Measurements from ENCODE around the gene PTGER4.

The PTGER4 gene

GRCh38 chr5:40680741-40681362 is 1.1 kb downstream of the PTGER4 start:
- Histone ChIP-seq H3K27me3 (ENCODE audit: insufficient read depth, low read length, poor library complexity, severe bottlenecking) (no peaks in the 10 kb centered on the region), H3K4me1 (ENCODE audit: insufficient read depth, low read length, poor library complexity, severe bottlenecking) (peaks cover 65% of the 10 kb centered on the region), H3K4me3 (ENCODE audit: low read length, poor library complexity, severe bottlenecking) (peak overlapping the region; percentile 94), H3K9me3 (ENCODE audit: insufficient read depth, low read depth, low read length) (no peaks in the 10 kb centered on the region), H3K79me2 (ENCODE audit: insufficient read depth, low read length) (peaks cover 83% of the 10 kb centered on the region), H3K36me3 (ENCODE audit: insufficient read depth, low read length) (peaks cover 14% of the 10 kb centered on the region), H4K20me1 (ENCODE audit: insufficient read depth, low read length, poor library complexity, severe bottlenecking) (peaks cover 58% of the 10 kb centered on the region), H3F3A (ENCODE audit: low read depth) (no peaks in the 10 kb centered on the region; the same call in 1 of the 2 replicates), H3K9me2 (replicated peaks; ENCODE audit: low read depth, low read length) (no peaks in the 10 kb centered on the region), H3K4me2 (ENCODE audit: low read depth, low read length, poor library complexity, severe bottlenecking) (peak overlapping the region; percentile 89), H2AFZ (ENCODE audit: low read length) (no peak overlapping the region), H3K9ac (ENCODE audit: low read depth, low read length, poor library complexity, severe bottlenecking) (peak overlapping the region; percentile 94)
- TF ChIP-seq, protein P1, sequence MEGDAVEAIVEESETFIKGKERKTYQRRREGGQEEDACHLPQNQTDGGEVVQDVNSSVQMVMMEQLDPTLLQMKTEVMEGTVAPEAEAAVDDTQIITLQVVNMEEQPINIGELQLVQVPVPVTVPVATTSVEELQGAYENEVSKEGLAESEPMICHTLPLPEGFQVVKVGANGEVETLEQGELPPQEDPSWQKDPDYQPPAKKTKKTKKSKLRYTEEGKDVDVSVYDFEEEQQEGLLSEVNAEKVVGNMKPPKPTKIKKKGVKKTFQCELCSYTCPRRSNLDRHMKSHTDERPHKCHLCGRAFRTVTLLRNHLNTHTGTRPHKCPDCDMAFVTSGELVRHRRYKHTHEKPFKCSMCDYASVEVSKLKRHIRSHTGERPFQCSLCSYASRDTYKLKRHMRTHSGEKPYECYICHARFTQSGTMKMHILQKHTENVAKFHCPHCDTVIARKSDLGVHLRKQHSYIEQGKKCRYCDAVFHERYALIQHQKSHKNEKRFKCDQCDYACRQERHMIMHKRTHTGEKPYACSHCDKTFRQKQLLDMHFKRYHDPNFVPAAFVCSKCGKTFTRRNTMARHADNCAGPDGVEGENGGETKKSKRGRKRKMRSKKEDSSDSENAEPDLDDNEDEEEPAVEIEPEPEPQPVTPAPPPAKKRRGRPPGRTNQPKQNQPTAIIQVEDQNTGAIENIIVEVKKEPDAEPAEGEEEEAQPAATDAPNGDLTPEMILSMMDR (conservative IDR thresholded peaks at IDR 0.05; ENCODE audit: low read length): peak; percentile 60
- no peak for TF ChIP-seq EZH2phosphoT487 (IDR thresholded peaks at IDR 0.05; ENCODE audit: borderline replicate concordance)

DNA sequence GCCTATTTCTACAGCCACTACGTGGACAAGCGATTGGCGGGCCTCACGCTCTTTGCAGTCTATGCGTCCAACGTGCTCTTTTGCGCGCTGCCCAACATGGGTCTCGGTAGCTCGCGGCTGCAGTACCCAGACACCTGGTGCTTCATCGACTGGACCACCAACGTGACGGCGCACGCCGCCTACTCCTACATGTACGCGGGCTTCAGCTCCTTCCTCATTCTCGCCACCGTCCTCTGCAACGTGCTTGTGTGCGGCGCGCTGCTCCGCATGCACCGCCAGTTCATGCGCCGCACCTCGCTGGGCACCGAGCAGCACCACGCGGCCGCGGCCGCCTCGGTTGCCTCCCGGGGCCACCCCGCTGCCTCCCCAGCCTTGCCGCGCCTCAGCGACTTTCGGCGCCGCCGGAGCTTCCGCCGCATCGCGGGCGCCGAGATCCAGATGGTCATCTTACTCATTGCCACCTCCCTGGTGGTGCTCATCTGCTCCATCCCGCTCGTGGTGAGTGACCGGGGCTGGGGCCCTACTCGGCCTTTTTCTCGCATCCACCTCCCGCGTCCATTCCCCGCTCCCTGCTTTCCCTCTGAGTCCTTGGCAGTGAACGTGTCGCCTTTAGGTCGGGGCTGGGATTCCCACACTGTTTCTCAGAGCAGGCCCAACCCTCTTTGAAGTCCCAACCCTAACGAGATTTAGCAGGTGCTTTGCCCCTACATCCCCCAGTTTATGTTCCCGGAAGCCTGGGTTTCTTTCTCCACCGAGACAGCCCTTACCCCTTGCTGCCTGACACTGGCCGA is 1.8 kb downstream of the PTGER4 start:
- Histone ChIP-seq H3K27me3 (ENCODE audit: insufficient read depth, low read length, poor library complexity, severe bottlenecking) (no peaks in the 10 kb centered on the region), H2AFZ (ENCODE audit: low read length) (no peak overlapping the region), H3F3A (ENCODE audit: low read depth) (no peaks in the 10 kb centered on the region; the same call in 1 of the 2 replicates), H3K79me2 (ENCODE audit: insufficient read depth, low read length) (peaks cover 88% of the 10 kb centered on the region), H3K9me2 (replicated peaks; ENCODE audit: low read depth, low read length) (no peaks in the 10 kb centered on the region), H3K36me3 (ENCODE audit: insufficient read depth, low read length) (peaks cover 21% of the 10 kb centered on the region), H4K20me1 (ENCODE audit: insufficient read depth, low read length, poor library complexity, severe bottlenecking) (peaks cover 65% of the 10 kb centered on the region), H3K4me3 (ENCODE audit: low read length, poor library complexity, severe bottlenecking) (peak overlapping the region; percentile 94), H3K9me3 (ENCODE audit: insufficient read depth, low read depth, low read length) (no peaks in the 10 kb centered on the region), H3K4me2 (ENCODE audit: low read depth, low read length, poor library complexity, severe bottlenecking) (peak overlapping the region; percentile 89), H3K4me1 (ENCODE audit: insufficient read depth, low read length, poor library complexity, severe bottlenecking) (peaks cover 65% of the 10 kb centered on the region), H3K9ac (ENCODE audit: low read depth, low read length, poor library complexity, severe bottlenecking) (peak overlapping the region; percentile 94)
- TF ChIP-seq, protein P1 (conservative IDR thresholded peaks at IDR 0.05; ENCODE audit: low read length): no peak
- TF ChIP-seq EZH2phosphoT487 (IDR thresholded peaks at IDR 0.05; ENCODE audit: borderline replicate concordance): no peak

DNA sequence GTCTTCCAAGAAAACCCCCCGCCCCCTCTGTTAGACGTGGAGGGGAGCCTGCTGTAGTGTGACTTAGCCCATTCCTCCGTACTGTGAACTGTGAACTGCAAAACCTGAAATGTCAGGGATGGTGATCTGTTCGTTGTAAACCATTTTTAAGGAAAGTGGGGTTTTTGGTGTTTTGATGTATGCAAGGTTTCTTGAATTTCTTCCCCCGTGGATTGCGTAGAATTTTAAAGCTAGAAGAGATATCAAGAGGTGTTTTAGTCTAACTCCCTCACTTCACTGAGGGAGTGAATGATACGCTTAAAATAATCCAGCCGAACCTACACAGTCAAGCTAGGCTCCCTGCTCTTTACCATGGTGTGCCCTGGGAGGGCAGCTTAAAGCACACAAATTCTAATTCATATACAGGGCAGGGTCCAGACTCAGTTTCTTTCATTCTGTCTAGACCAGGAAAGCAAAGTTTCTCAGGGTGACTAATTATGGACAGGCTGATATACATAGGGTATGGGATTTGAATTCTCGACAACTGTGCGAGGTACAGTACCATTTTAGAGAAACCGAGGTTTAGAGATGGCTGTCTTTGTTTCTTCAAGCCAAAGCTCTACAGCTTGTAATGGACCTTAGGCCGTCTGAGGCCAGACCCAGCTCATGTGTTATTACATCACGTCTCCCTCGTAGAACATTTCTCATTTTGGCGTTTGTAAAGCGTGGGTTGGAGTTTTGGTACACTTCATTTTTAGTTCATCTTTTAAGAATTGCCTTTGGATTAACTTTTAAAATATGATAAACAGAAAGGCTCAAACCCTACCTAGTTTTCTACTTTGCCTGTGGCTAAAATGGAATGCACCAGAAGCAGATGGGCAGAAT is 2.7 kb downstream of the PTGER4 start:
- no peak overlapping the region for H2AFZ ChIP-seq (ENCODE audit: low read length)
- peak overlapping the region; percentile 94 for H3K9ac ChIP-seq (ENCODE audit: low read depth, low read length, poor library complexity, severe bottlenecking)
- H3K9me3 ChIP-seq (ENCODE audit: insufficient read depth, low read depth, low read length): no peaks in the 10 kb centered on the region
- peaks cover 63% of the 10 kb centered on the region for H3K4me1 ChIP-seq (ENCODE audit: insufficient read depth, low read length, poor library complexity, severe bottlenecking)
- peaks cover 88% of the 10 kb centered on the region for H3K79me2 ChIP-seq (ENCODE audit: insufficient read depth, low read length)
- H3K9me2 ChIP-seq (replicated peaks; ENCODE audit: low read depth, low read length): no peaks in the 10 kb centered on the region
- H3K4me2 ChIP-seq (ENCODE audit: low read depth, low read length, poor library complexity, severe bottlenecking): peak overlapping the region; percentile 89
- no peaks in the 10 kb centered on the region for H3K27me3 ChIP-seq (ENCODE audit: insufficient read depth, low read length, poor library complexity, severe bottlenecking)
- no peak for TF ChIP-seq EZH2phosphoT487 (IDR thresholded peaks at IDR 0.05; ENCODE audit: borderline replicate concordance)
- TF ChIP-seq, protein P1 (conservative IDR thresholded peaks at IDR 0.05; ENCODE audit: low read length): no peak
- peak overlapping the region; percentile 94 for H3K4me3 ChIP-seq (ENCODE audit: low read length, poor library complexity, severe bottlenecking)
- H3F3A ChIP-seq (ENCODE audit: low read depth): no peaks in the 10 kb centered on the region; the same call in 1 of the 2 replicates
- H4K20me1 ChIP-seq (ENCODE audit: insufficient read depth, low read length, poor library complexity, severe bottlenecking): peaks cover 69% of the 10 kb centered on the region
- peaks cover 21% of the 10 kb centered on the region for H3K36me3 ChIP-seq (ENCODE audit: insufficient read depth, low read length)

All from Loucy (cell line).